NCI-H2196 (cell line): ENCODE measurements around the gene DPCD.
A peak's percentile ranks its signal among the peaks of the same experiment; 100 is the strongest.

Experiments used
- DNase-seq: peaks from one replicate; lab custom pipeline; 2025; ENCODE audit not compliant: unreplicated experiment; lab: John Stamatoyannopoulos, UW

DPCD gene

GRCh38 chr10:101587725-101588653 lies at the start of gene DPCD, which contains the start of gene POLL:
Gene DPCD (plus strand): TSS chr10:101588321. CDS start chr10:101588337, 16 bp downstream.
Gene POLL (minus strand): TSS chr10:101588257. CDS start chr10:101587360, 897 bp downstream.
- DNase-seq = peak; percentile 87

GRCh38 chr10:101538446-101538845 lies 49.7 kb upstream of the DPCD start:
- DNase-seq = no peak

- no peak for DNase-seq
These were observed 42.2 kb upstream of the DPCD start for GRCh38 chr10:101545898-101546297.

GRCh38 chr10:101550965-101551364 lies 37.2 kb upstream of the DPCD start:
- no peak for DNase-seq

- no peak for DNase-seq
These were observed 35.7 kb upstream of the DPCD start for GRCh38 chr10:101552442-101552841.

GRCh38 chr10:101557541-101557940 lies 30.6 kb upstream of the DPCD start:
- no peak for DNase-seq

GRCh38 chr10:101558204-101558603 lies 29.9 kb upstream of the DPCD start:
- no peak for DNase-seq

- no peak for DNase-seq
These were observed 29.2 kb upstream of the DPCD start for GRCh38 chr10:101558671-101559595.

- no peak for DNase-seq
These were observed 28.4 kb upstream of the DPCD start for GRCh38 chr10:101559596-101560297.

GRCh38 chr10:101560298-101561067 lies 27.6 kb upstream of the DPCD start:
- no peak for DNase-seq

- DNase-seq = no peak
These were observed 26.8 kb upstream of the DPCD start for GRCh38 chr10:101561068-101561915.

GRCh38 chr10:101562231-101562630 lies 25.9 kb upstream of the DPCD start:
- DNase-seq = no peak

- DNase-seq = no peak
These were observed 25.1 kb upstream of the DPCD start for GRCh38 chr10:101563007-101563406.

- DNase-seq = no peak
These were observed 24.6 kb upstream of the DPCD start for GRCh38 chr10:101563497-101564040.

- DNase-seq = no peak
These were observed 23.6 kb upstream of the DPCD start for GRCh38 chr10:101564490-101564991.

- DNase-seq = no peak
These were observed 22.7 kb upstream of the DPCD start for GRCh38 chr10:101565370-101565900.

- no peak for DNase-seq
These were observed 22.2 kb upstream of the DPCD start for GRCh38 chr10:101565936-101566332.

- DNase-seq = no peak
These were observed 21.6 kb upstream of the DPCD start for GRCh38 chr10:101566333-101567164.
